Choroid plexus epithelial cell (primary cell): ENCODE data around the gene TSKU.

Experiments
- DNase-seq: peaks from one replicate; pipeline ENCODE4 v3.0.0-alpha.2; 2010; ENCODE audit warnings: low read depth
- H3K4me3 ChIP-seq: 2 replicates; pipeline ENCODE4 v1.5.1; 2011; ENCODE audit warnings: low read depth, mild to moderate bottlenecking, control low read depth, low read length, moderate library complexity
- CTCF ChIP-seq: conservative IDR thresholded peaks from 2 replicates; pipeline ENCODE4 v1.5.1; 2011; ENCODE audit warnings: low read depth, mild to moderate bottlenecking, control low read depth, inconsistent platforms, low read length, moderate library complexity

TSKU gene

GRCh38 chr11:76771446-76772099 lies 11.6 kb upstream of the TSKU start:
- DNase-seq, result no peak
- no peak overlapping the region for H3K4me3 ChIP-seq
- TF ChIP-seq CTCF, result no peak

- H3K4me3 ChIP-seq, result no peak overlapping the region
- peak; percentile 64 for DNase-seq
- no peak for TF ChIP-seq CTCF
Observed at GRCh38 chr11:76772100-76772782, 10.9 kb upstream of the TSKU start.

GRCh38 chr11:76772783-76773106 lies 10.4 kb upstream of the TSKU start:
- TF ChIP-seq CTCF, result no peak
- no peak for DNase-seq
- H3K4me3 ChIP-seq, result no peak overlapping the region

GRCh38 chr11:76773921-76774361 lies 9.2 kb upstream of the TSKU start:
- no peak for DNase-seq

GRCh38 chr11:76776472-76776871 lies 6.7 kb upstream of the TSKU start:
- no peak for DNase-seq
- no peak overlapping the region for H3K4me3 ChIP-seq
- no peak for TF ChIP-seq CTCF

More at GRCh38 chr11:76773921-76774361, 9.2 kb upstream of the TSKU start:
- TF ChIP-seq CTCF, result no peak
- H3K4me3 ChIP-seq, result no peak overlapping the region

GRCh38 chr11:76777305-76777704 lies 5.9 kb upstream of the TSKU start:
- TF ChIP-seq CTCF, result no peak
- no peak overlapping the region for H3K4me3 ChIP-seq
- no peak for DNase-seq

GRCh38 chr11:76777876-76778275 lies 5.3 kb upstream of the TSKU start:
- no peak overlapping the region for H3K4me3 ChIP-seq

More at GRCh38 chr11:76777876-76778275, 5.3 kb upstream of the TSKU start:
- no peak for DNase-seq
- no peak for TF ChIP-seq CTCF
